Activated T-cell treated with anti-CD3 and anti-CD28 coated beads for 1 hour (primary cell): ENCODE measurements around the gene HSFX1.

ENCODE experiments used
- DNase-seq: peaks from one replicate; pipeline ENCODE4 v3.0.0-alpha.2; 2020; ENCODE audit warnings: low read depth

The HSFX1 gene

DNA sequence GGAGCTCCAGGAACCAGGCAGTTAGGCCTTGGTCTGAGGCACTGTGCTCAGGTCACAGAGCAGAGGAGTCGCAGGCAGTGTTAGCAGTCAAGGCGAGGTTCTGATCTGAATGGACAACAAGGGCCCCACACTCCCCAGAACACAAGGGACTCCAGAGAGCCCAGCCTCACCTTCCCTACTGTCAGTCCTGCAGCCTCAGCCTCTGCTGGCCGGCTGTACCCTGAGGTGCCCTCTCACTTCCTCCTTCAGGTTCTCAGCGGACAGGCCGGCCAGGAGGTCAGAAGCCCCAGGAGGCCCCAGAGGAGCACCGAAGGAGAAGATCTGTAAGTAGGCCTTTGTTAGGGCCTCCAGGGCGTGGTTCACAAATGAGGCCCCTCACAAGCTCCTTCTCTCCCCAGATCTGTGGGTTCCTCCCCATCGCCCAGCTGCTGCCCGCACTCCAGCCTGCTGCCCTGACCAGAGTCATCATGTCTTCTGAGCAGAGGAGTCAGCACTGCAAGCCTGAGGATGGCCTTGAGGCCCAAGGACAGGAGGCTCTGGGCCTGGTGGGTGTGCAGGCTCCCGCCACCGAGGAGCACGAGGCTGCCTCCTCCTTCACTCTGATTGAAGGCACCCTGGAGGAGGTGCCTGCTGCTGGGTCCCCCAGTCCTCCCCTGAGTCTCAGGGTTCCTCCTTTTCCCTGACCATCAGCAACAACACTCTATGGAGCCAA, 34.0 kb downstream of the HSFX1 start:
- DNase-seq, result no peak

DNA sequence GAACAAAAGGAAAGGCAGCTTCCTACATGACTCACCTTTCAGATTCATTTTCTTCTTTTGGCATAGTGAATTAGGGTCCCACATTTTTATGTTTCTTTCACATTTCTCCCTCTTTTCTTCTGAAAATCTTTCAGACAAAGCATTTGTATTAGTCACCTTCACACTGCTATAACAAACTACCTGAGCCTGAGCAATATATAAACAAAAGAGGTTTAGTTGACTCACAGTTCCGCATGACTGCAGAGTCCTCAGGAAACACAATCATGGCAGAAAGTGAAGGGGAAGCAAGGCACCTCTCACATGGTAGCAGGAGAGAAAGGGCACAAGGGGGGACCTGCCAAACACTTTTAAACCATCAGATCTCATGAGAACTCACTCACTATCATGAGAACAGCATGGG, 44.8 kb downstream of the HSFX1 start:
- DNase-seq, result no peak

DNA sequence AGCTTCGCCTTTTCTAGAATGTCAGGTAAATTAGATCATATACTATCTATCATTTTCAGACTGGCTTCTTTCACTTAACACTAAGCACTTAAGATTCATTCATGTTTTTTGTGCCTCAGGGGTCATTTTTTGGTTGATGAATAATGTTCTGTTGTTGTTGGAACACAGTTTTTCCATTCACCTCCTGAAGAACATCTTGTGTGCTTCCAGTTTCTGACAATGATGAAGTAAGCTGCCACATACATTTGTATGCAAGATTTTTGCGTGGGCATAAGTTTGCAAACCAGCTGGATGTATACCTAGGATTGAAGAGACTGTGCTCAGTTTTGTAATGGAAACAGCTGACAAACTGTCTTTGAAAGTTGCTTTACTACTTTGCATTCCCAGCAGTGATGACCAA, 45.5 kb downstream of the HSFX1 start:
- no peak for DNase-seq

DNA sequence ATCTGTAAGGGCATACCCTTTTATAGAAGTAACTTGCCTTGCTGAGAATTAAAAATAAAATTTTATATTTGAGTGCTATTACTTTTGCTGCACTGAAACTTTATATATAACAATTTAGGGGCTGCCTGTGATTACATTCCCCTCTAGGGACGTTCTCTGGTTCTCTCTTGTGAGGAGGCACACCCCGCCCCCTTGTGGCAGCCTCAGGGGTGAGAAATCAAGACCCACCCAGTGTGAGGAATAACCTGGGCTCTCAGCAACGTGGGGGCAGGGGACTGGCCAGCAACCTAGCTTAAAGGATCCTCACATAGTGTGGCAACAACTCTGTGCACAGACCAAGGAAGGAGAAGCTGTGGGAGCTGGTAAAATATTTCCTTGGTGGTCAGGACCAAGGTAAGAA, 51.6 kb downstream of the HSFX1 start:
- DNase-seq, result peak; percentile 38
